Left ventricle myocardium superior (tissue), 1 donor: ENCODE results near the gene METRNL. TPM values are rescaled to one million over a fixed set of nuclear protein-coding genes. Genes with fewer than 3 reads are reported as not detected.

Experiments
- ATAC-seq: fragments of 200-7000 bp; cut with Tn5 transposase; one replicate; pipeline ENCODE4 v1.9.1; 2020; ENCODE audit warnings: mild to moderate bottlenecking, moderate library complexity
- DNase-seq: peaks from one replicate; pipeline ENCODE4 v3.0.0-alpha.2; 2020
- intact Hi-C: fragments of 100-400 bp; cut with micrococcal nuclease; formaldehyde crosslinking; loops from one replicate; pipeline ENCODE4 v1.11.0; 2022
- total RNA-seq: library from RNA; stranded (reverse); fragmentation: NEBNext Ultra II Directional; extraction: Animal tissue kit (Norgen Biotek cat#: 25700); gene quantifications from one replicate; pipeline ENCODE4 v1.2.1, GENCODE V29; 2021
- donor health status: DM: no; HTN: yes; CAD: no; lungs with severe emphysema.

The METRNL gene
- total RNA-seq, 1 donor from 2014 or later: 68.4 TPM

- DNase-seq: no peak
- intact Hi-C loops: no loop called here
- ATAC-seq: no peak
These were observed 64.4 kb downstream of the METRNL start for GRCh38 chr17:83143817-83144231.

Other genes with a start within 250 kb of the METRNL start
- 0.15 TPM for gene ZNF750, start 239.6 kb upstream of the METRNL start, total RNA-seq